HG02642 (cell line): ENCODE measurements around the gene SPAG17.
"Not testable (repeated sequence)": the region's sequence is repeated elsewhere in the genome, so short reads cannot be mapped to it uniquely, and the experiment has no call there.

Experiments used
- ATAC-seq: cut with Tn5 transposase; IDR thresholded peaks from one replicate; pipeline ENCODE4 v1.9.1; 2021; ENCODE audit warnings: mild to moderate bottlenecking; ENCODE audit not compliant: unreplicated experiment, poor library complexity

The SPAG17 gene

GRCh38 chr1:117925981-117926380 is 259.0 kb downstream of the SPAG17 start:
- no peak for ATAC-seq

GRCh38 chr1:117922717-117923116 is 262.3 kb downstream of the SPAG17 start:
- ATAC-seq: not testable (repeated sequence)

DNA sequence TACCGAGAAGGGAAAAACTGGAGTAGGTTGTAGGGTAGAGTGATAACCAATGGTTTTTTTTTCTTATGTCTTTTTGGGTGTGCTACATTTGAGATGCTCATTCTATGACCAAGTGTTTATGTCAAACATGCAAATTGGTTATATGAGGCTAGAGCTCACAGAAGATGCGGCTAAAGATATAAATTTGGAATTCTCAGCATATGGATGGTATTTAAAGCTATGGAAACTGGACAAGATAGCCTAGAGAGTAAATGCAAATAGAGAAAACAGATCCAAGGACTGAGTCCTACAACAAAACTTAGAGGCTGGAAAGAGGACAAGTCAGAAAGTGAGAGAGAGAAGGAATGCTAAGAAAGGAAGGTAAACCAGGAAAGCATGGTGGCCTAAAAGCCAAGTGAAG is 263.0 kb downstream of the SPAG17 start:
- no peak for ATAC-seq

- no peak for ATAC-seq
Observed at GRCh38 chr1:117919376-117919775, 265.7 kb downstream of the SPAG17 start.

GRCh38 chr1:117911051-117911450 is 274.0 kb downstream of the SPAG17 start:
- ATAC-seq: no peak

DNA sequence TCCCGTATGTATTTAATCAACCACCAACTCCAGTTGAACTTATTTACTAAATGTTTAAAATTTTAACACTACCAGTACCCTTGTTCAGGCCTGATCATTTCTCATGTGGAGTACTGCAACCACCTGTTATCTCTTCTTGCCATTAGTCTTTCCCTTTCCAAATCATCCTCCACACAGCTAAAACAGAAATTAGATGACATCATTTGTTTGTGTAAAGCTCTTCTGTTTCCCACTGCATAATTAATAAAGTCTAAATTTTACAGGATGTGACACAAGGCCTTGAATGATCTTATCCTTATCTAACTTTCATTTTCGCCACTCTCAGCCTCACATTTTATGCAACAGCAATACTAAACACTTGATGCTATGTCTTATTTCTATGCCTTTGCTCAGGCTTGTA is 280.0 kb downstream of the SPAG17 start:
- ATAC-seq: no peak

DNA sequence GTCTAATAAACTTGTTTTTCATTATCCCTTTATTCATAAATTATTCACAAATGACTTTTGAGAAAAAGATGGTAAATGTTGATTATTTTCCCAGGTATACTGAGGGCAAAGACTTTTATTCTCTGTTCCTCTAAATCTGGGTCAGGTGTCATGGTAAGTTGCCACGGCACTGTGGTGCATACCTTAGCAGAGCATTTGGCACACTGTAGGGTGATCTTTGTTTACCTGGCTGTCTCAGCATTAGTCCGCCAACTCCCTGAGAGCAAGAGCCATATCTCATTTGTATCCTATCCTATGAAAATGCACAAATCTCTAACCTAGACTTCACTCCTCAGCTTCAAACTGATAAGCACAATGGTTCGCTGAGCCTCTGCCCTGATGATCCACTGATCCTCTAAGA is 280.5 kb downstream of the SPAG17 start:
- ATAC-seq: no peak
